ENCODE results near the gene SCN1A.

GRCh38 chr2:165938237-165938636, 189.6 kb downstream of the SCN1A start:
- TF ChIP-seq CTCF (optimal IDR thresholded peaks at IDR 0.05 in 1 of 3, IDR thresholded peaks at IDR 0.05 in 1 of 3, conservative IDR thresholded peaks at IDR 0.05 in 1 of 3; ENCODE audit: extremely low read depth in 1 of 3, insufficient read depth in 2 of 3, low read length in 3 of 3), result no peak
- TF ChIP-seq EZH2 (IDR thresholded peaks at IDR 0.05; ENCODE audit: low read length), result no peak
